Motor neuron (in vitro differentiated cells): Measurements from ENCODE around the gene TXLNB. TPM values are rescaled to one million over a fixed set of nuclear protein-coding genes. Genes with fewer than 3 reads are reported as not detected.

Experiments used
- ATAC-seq, 8 experiments: fragments of 200-7000 bp; cut with Tn5 transposase; replicated peaks in 6 of 8; 2 replicates each; pipeline ENCODE4 v1.8.0; 2021; ENCODE audit warnings: mild to moderate bottlenecking in 8 of 8, moderate library complexity in 8 of 8
- H3K27ac ChIP-seq, 2 donors: fragments of 250-450 bp; sonication (Bioruptor Pico); 2 replicates each; pipeline ENCODE4 v1.9.0; 2021; ENCODE audit warnings: antibody characterized with exemption in 2 of 2, mild to moderate bottlenecking in 2 of 2, moderate library complexity in 1 of 2
- H3K4me1 ChIP-seq, 2 donors: fragments of 250-450 bp; sonication (Bioruptor Pico); replicated peaks in 1 of 2; 2 replicates each; pipeline ENCODE4 v1.6.1; 2021; ENCODE audit warnings: antibody characterized with exemption in 2 of 2, mild to moderate bottlenecking in 2 of 2, moderate library complexity in 1 of 2
- H3K4me3 ChIP-seq, 5 donors: fragments of 250-450 bp; sonication (Bioruptor Pico); 2 replicates each; pipeline ENCODE4 v1.9.0; 2021; ENCODE audit warnings: antibody characterized with exemption in 5 of 5, mild to moderate bottlenecking in 5 of 5, moderate library complexity in 4 of 5
- WGBS, 10 experiments: fragments of 450-650 bp; shearing (Covaris generic); methylation state at CpG; one replicate each; pipeline ENCODE4 v1.0.0; 2022; 5-methylcytosine and 5-hydroxymethylcytosine counted together
- in situ Hi-C, 9 experiments: fragments of 400-800 bp; cut with MboI; loops; one replicate each; pipeline ENCODE4 v1.15.0; 2021; ENCODE audit warnings: low sequenced_read_pairs in 9 of 9, low pct_unique_long_range_greater_than_20kb in 2 of 9; ENCODE audit not compliant: unreplicated experiment in 9 of 9
- total RNA-seq, 8 experiments: library from RNA; unstranded; fragments of 300-600 nt; gene quantifications; 2 replicates each; pipeline versions ENCODE4 v1.2.3 to v1.2.4, GENCODE V29; 2022

The TXLNB gene
- total RNA-seq, 8 experiments from 2014 or later = 0.27 to 9.7 (median 0.82) TPM

GRCh38 chr6:139325686-139326085, 33.9 kb upstream of the TXLNB start:
- WGBS, 10 experiments = 63 to 89% (median 80%) methylated on average over 1 of the region's 1 CpG; no CpG with 5 or more reads in 7 of the 10 experiments
- Histone ChIP-seq H3K27ac (no peak overlapping the region), H3K4me1 (no peaks in the 10 kb centered on the region), H3K4me3 (no peak overlapping the region)
- in situ Hi-C loops = no loop called here
- peak in 1 of 8 experiments; percentile 34 for ATAC-seq

DNA sequence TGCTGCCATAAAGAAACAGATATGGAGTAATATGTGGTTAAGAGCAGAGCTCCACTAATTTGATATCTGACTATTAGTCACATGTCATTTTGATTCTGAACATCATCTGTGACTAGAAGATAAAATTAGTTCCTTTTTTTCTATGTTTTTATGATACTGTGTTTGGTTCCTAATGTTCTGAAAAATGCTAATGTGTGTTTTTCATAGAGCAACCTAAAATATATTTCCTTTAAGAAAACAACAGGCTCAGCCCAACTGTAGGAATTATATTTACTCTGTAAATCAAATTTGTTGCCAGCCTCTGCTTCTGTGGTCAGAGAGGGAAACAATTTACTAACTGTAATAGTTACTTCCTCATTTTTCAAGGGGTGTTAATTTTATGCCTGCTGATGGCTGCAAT, 33.3 kb upstream of the TXLNB start:
- Histone ChIP-seq H3K4me1 (no peaks in the 10 kb centered on the region), H3K27ac (no peak overlapping the region), H3K4me3 (no peak overlapping the region)
- in situ Hi-C loops = no loop called here
- no peak for ATAC-seq

- 0 to 69% (median 37%) methylated on average over 1 of the region's 1 CpG; no CpG with 5 or more reads in 2 of the 10 experiments for WGBS, 10 experiments
- H3K4me1 ChIP-seq = no peaks in the 10 kb centered on the region
- H3K27ac ChIP-seq = no peak overlapping the region
- no peak overlapping the region for H3K4me3 ChIP-seq
- in situ Hi-C loops = no loop called here
- ATAC-seq = no peak
Observed at GRCh38 chr6:139324301-139324555, 32.4 kb upstream of the TXLNB start.

DNA sequence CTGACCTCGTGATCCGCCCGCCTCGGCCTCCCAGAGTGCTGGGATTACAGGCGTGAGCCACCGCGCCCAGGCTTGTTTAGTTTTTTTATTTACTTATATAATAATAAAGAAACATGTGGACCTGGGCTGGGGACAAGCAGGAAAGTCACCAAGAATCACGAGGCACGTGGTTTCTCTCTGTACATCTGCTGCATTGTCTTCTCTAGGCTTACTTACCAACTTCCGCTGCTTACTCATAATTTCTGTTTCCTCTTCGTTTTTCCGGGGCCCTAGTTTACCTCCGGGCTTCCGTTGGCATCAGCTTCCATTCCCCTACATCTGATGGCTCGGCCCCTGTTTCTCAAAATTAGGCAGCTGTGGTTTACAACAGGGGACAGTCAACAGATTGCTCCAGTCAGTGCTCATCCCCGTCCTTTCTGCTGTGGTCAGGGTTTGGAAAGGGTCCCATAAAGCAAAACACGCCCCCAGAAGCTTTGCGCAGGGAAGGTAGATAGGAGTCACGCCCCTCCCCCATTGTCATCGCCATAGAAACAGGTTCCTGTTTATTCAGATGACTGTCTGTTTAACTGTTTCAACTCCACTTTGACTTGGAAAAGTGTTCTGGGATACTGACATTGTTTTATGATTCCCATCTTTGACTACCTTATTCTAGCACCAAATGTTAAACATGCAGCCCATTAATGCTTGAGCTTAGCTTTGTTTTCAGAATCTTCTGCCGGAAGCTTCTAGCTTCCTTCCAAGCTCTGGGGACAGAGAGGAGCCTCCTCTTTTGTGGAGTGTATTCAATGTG, 31.9 kb upstream of the TXLNB start:
- Histone ChIP-seq H3K4me3 (no peak overlapping the region), H3K27ac (no peak overlapping the region), H3K4me1 (no peaks in the 10 kb centered on the region)
- 13 to 88% (median 58%) methylated on average over 4 to 14 of the region's 21 CpGs for WGBS, 10 experiments
- in situ Hi-C loops = no loop called here
- peak in 3 of 8 experiments; percentile 12 to 25 (median 17) for ATAC-seq

GRCh38 chr6:139320081-139320480, 28.3 kb upstream of the TXLNB start:
- Histone ChIP-seq H3K27ac (no peak overlapping the region), H3K4me1 (no peaks in the 10 kb centered on the region), H3K4me3 (no peak overlapping the region)
- WGBS, 10 experiments = 39 to 91% (median 77%) methylated on average over 1 to 2 of the region's 2 CpGs
- in situ Hi-C loops = no loop called here
- ATAC-seq = no peak

DNA sequence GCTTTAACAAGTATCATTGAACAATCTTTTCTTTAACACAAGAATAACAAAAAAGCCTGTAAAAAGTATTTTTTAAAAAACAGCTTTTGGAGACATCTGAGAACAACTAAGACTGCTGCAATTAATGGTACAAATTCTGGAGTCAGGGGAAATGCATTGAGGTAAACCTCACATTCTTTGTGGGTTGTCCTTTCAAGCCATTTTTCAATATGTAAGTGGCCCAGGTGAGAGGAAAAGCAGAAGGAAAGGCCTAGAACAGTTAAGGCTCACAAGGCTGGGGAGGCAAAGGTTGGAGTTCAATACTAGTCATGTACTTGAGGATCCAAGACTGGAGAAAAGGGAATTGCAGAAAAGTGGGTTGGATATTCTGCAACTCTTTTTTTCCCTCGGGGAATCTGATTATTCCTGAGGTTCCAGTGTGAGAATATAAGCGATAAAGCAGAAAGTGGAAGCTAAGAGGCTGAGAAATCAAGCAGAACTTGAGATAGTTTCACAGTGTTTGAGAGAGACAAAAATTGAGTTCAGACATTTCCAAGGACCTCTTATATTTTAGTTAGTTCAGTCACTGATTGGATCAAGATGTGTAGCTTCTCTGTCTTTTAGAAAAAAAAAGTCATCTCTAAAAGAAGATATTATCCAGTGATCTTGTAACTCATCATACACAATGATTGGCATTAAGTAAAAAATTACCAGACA, 25.0 kb upstream of the TXLNB start:
- ATAC-seq = no peak
- WGBS, 10 experiments = 50 to 100% (median 92%) methylated on average over 1 to 2 of the region's 2 CpGs; no CpG with 5 or more reads in 4 of the 10 experiments
- H3K4me3 ChIP-seq = no peak overlapping the region
- in situ Hi-C loops = no loop called here
- no peak overlapping the region for H3K27ac ChIP-seq
- H3K4me1 ChIP-seq = peaks cover 0 to 2% of the 10 kb centered on the region in 2 donors

DNA sequence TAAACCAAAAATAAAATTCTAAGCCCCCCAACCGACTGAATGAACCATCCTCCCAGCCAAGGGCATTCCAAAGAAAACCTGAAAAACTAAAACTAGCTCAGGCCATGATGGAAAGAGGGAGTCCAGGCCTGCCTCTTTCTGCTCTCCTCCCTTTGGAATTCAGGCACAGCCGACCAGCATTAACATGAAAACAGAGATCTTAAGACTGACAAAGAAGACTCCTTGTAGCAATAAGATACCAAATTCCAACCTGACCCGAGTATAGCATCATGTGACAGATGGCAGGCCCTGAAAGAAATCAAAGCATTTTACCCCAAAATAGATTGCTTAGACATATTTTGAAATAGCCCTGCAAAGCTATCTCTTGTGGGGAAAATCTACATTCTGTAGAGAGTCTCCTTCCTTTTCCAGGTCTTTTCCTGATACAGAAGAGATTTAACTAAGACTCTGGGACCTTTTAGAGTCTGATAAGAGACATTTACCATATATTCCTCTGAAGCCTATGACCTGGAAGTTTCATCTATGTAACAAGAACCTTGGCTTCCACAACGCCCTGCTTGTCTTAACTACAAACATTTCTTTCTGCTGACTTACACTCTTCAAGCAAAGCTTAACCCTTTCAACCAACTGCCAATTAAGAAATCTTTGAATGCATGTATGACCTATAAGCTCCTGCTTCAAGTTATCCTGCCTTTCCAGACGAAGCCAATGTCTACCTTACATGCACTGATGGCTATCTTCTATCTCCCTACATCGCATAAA, 22.2 kb upstream of the TXLNB start:
- WGBS, 10 experiments = 0 to 69% (median 46%) methylated on average over 2 to 6 of the region's 6 CpGs
- ATAC-seq = no peak
- H3K4me1 ChIP-seq = peaks cover 0 to 2% of the 10 kb centered on the region in 2 donors
- H3K27ac ChIP-seq = no peak overlapping the region
- no peak overlapping the region for H3K4me3 ChIP-seq
- in situ Hi-C loops = no loop called here

DNA sequence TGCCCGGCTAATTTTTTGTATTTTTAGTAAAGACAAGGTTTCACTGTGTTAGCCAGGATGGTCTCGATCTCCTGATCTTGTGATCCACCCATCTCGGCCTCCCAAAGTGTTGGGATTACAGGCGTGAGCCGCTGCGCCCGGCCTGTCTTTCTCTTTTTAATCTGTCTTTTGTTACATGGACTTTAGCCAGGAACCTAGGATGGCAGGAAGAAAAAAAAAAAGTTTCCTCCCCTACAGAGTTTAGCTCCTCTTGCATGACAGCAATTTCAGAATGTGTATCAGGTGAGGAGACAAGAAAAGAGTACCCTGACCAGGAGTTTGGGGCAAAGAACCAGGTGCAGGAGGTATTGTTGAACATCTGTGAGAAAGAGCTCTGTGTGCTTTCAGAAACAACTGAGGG, 21.4 kb upstream of the TXLNB start:
- in situ Hi-C loops = no loop called here
- H3K27ac ChIP-seq = no peak overlapping the region
- H3K4me1 ChIP-seq = peaks cover 0 to 2% of the 10 kb centered on the region in 2 donors
- ATAC-seq = no peak
- H3K4me3 ChIP-seq = no peak overlapping the region
- WGBS, 10 experiments = 80% methylated on average over 4 of the region's 7 CpGs; no CpG with 5 or more reads in 9 of the 10 experiments

DNA sequence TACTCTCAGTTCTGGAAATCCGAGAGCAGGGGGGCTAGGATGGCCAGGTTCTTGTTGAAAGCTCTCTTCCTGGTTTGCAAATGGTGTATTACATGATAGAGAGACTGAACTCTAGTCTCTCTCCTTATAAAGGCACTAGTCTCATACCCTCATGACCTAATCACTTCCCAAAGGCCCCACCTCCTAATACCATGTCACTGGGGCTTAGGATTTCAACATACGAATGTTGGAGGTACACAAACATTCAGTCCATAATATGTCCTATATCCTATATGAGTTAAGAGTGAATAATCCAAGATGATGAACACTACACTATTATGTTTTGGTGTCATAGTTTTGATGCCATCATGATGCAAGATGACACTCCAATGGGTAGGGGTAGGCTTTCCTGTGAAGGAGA, 20.0 kb upstream of the TXLNB start:
- whole genome bisulfite sequencing, 10 experiments = 73 to 100% (median 83%) methylated on average over 1 to 2 of the region's 2 CpGs; no CpG with 5 or more reads in 3 of the 10 experiments
- no peak overlapping the region for H3K4me3 ChIP-seq
- in situ Hi-C loops = no loop called here
- peaks cover 0 to 2% of the 10 kb centered on the region in 2 donors for H3K4me1 ChIP-seq
- H3K27ac ChIP-seq = no peak overlapping the region
- peak in 2 of 8 experiments; percentile 4 to 24 for ATAC-seq

DNA sequence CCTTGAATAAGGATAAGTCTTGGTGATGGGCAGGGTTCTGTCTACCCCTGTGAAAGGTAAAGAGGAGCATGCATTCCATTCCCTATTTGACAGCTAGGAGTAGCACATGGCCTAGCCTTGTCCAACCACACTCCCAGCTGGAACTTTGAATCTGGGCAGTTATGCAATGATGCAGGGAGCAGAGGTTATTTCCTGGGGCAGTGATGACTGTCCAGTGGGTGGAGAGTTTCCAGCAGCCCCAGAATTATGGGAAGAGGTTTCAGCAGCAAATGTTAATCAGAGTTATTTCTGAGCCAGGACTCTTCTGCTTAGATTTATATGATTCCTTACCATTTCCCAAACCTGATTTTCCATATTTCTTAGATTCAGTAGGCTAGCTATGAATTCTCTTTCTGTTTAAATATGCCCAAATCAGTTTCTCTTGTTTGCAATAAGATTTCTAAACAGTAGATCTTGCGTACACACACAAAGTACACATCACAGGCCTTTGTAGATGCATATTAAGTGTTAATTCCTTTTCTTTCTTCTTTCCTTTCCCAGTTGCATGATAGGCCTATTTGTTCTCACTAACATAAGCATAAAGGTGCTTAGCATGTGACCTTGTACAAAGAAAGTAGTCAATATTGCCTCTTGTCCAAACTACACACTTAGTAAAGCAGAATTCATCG, 17.3 kb upstream of the TXLNB start:
- peak in 3 of 8 experiments; percentile 86 to 99 (median 99) for ATAC-seq

GRCh38 chr6:139308286-139308916, 16.6 kb upstream of the TXLNB start:
- in situ Hi-C loops = no loop called here
- H3K4me3 ChIP-seq = no peak overlapping the region
- H3K27ac ChIP-seq = no peak overlapping the region
- WGBS, 10 experiments = 50 to 92% (median 76%) methylated on average over 2 to 5 of the region's 5 CpGs; no CpG with 5 or more reads in 1 of the 10 experiments
- H3K4me1 ChIP-seq = no peaks in the 10 kb centered on the region
- ATAC-seq = peak in 2 of 8 experiments; percentile 23 to 33

More for the DNA sequence above, 17.3 kb upstream of the TXLNB start:
- in situ Hi-C loops = no loop called here
- H3K4me3 ChIP-seq = no peak overlapping the region
- H3K27ac ChIP-seq = no peak overlapping the region
- 60 to 100% (median 90%) methylated on average over 1 to 2 of the region's 2 CpGs; no CpG with 5 or more reads in 1 of the 10 experiments for WGBS, 10 experiments
- H3K4me1 ChIP-seq = peaks cover 0 to 2% of the 10 kb centered on the region in 2 donors

GRCh38 chr6:139306291-139306981, 14.6 kb upstream of the TXLNB start:
- H3K4me3 ChIP-seq = no peak overlapping the region
- ATAC-seq = no peak
- in situ Hi-C loops = no loop called here
- no peak overlapping the region for H3K27ac ChIP-seq
- H3K4me1 ChIP-seq = no peaks in the 10 kb centered on the region
- 57 to 90% (median 80%) methylated on average over 2 to 3 of the region's 3 CpGs; no CpG with 5 or more reads in 5 of the 10 experiments for WGBS, 10 experiments
